IPS-18a (cell line): Measurements from ENCODE around the gene MRPL36.

Experiments
- H3K27ac ChIP-seq: one replicate; pipeline ENCODE4 v1.5.1; 2013; ENCODE audit warnings: low read length
- H3K27me3 ChIP-seq: one replicate; pipeline ENCODE4 v1.6.1; 2013; ENCODE audit warnings: mild to moderate bottlenecking, low read length; ENCODE audit not compliant: control insufficient read depth, insufficient read depth
- H3K36me3 ChIP-seq: one replicate; pipeline ENCODE4 v1.6.1; 2013; ENCODE audit warnings: low read depth, low read length; ENCODE audit not compliant: control insufficient read depth
- H3K4me1 ChIP-seq: one replicate; pipeline ENCODE4 v1.6.1; 2013; ENCODE audit warnings: low read depth, low read length; ENCODE audit not compliant: control insufficient read depth
- H3K4me3 ChIP-seq: one replicate; pipeline ENCODE4 v1.5.1; 2013; ENCODE audit warnings: low read length
- H3K9ac ChIP-seq: one replicate; pipeline ENCODE4 v1.6.1; 2013; ENCODE audit warnings: mild to moderate bottlenecking, low read length, moderate library complexity
- H3K9me3 ChIP-seq: one replicate; pipeline ENCODE4 v1.6.1; 2013; ENCODE audit warnings: low read depth, low read length; ENCODE audit not compliant: control insufficient read depth

Gene MRPL36

GRCh38 chr5:1754531-1755220, 45.0 kb downstream of the MRPL36 start:
- Histone ChIP-seq H3K9ac (no peak overlapping the region), H3K36me3 (no peaks in the 10 kb centered on the region), H3K4me1 (peaks cover 10% of the 10 kb centered on the region), H3K4me3 (no peak overlapping the region), H3K27ac (no peak overlapping the region), H3K27me3 (no peaks in the 10 kb centered on the region), H3K9me3 (peaks cover 4% of the 10 kb centered on the region)

GRCh38 chr5:1753490-1753889, 46.1 kb downstream of the MRPL36 start:
- Histone ChIP-seq H3K4me3 (no peak overlapping the region), H3K36me3 (no peaks in the 10 kb centered on the region), H3K27ac (no peak overlapping the region), H3K9ac (no peak overlapping the region), H3K27me3 (no peaks in the 10 kb centered on the region), H3K4me1 (peaks cover 10% of the 10 kb centered on the region), H3K9me3 (peaks cover 2% of the 10 kb centered on the region)

- no peaks in the 10 kb centered on the region for H3K27me3 ChIP-seq
- H3K36me3 ChIP-seq, result no peaks in the 10 kb centered on the region
- peaks cover 10% of the 10 kb centered on the region for H3K4me1 ChIP-seq
Measured at GRCh38 chr5:1752881-1753280, 46.8 kb downstream of the MRPL36 start.

GRCh38 chr5:1751864-1752822, 47.5 kb downstream of the MRPL36 start:
- Histone ChIP-seq H3K4me3 (no peak overlapping the region), H3K4me1 (peaks cover 10% of the 10 kb centered on the region), H3K9me3 (no peaks in the 10 kb centered on the region), H3K27ac (no peak overlapping the region), H3K9ac (no peak overlapping the region), H3K36me3 (no peaks in the 10 kb centered on the region), H3K27me3 (no peaks in the 10 kb centered on the region)

More at GRCh38 chr5:1752881-1753280, 46.8 kb downstream of the MRPL36 start:
- H3K27ac ChIP-seq, result no peak overlapping the region
- H3K4me3 ChIP-seq, result no peak overlapping the region
- H3K9ac ChIP-seq, result no peak overlapping the region
- H3K9me3 ChIP-seq, result no peaks in the 10 kb centered on the region

GRCh38 chr5:1751026-1751863, 48.4 kb downstream of the MRPL36 start:
- Histone ChIP-seq H3K4me3 (no peak overlapping the region), H3K36me3 (no peaks in the 10 kb centered on the region), H3K27ac (no peak overlapping the region), H3K4me1 (peaks cover 7% of the 10 kb centered on the region), H3K27me3 (no peaks in the 10 kb centered on the region), H3K9me3 (no peaks in the 10 kb centered on the region), H3K9ac (no peak overlapping the region)

GRCh38 chr5:1750469-1750868, 49.2 kb downstream of the MRPL36 start:
- Histone ChIP-seq H3K36me3 (no peaks in the 10 kb centered on the region), H3K27me3 (no peaks in the 10 kb centered on the region), H3K9me3 (no peaks in the 10 kb centered on the region), H3K27ac (no peak overlapping the region), H3K4me1 (no peaks in the 10 kb centered on the region), H3K4me3 (no peak overlapping the region), H3K9ac (no peak overlapping the region)

GRCh38 chr5:1749346-1750124, 50.1 kb downstream of the MRPL36 start:
- Histone ChIP-seq H3K4me3 (no peak overlapping the region), H3K9ac (no peak overlapping the region), H3K27me3 (no peaks in the 10 kb centered on the region), H3K27ac (no peak overlapping the region), H3K4me1 (no peaks in the 10 kb centered on the region), H3K9me3 (no peaks in the 10 kb centered on the region), H3K36me3 (no peaks in the 10 kb centered on the region)

- H3K9me3 ChIP-seq, result no peaks in the 10 kb centered on the region
- H3K27ac ChIP-seq, result no peak overlapping the region
- H3K9ac ChIP-seq, result no peak overlapping the region
- H3K4me3 ChIP-seq, result no peak overlapping the region
- H3K27me3 ChIP-seq, result no peaks in the 10 kb centered on the region
- no peaks in the 10 kb centered on the region for H3K36me3 ChIP-seq
- H3K4me1 ChIP-seq, result no peaks in the 10 kb centered on the region
Measured at GRCh38 chr5:1748845-1749244, 50.8 kb downstream of the MRPL36 start.
